Measurements from ENCODE around the gene TMEM126A.

The TMEM126A gene

DNA sequence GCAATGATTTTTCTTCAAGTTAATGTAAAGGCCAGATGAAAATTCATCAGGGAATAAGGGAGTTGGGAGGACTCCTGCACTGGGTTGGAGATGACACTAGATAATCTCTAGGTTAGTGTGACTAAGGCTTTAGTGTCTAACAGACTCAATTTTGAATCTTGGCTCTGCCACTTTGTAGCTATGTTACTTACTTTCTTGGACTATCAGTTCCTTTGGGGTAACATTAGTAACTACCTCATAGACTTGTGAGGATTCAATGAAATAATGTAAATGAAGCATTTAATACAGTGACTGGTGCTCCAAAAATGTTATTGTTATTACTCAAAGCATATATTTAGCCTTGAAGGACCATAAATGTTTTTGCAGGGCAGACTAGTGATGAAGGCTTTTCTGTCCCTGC lies 47.8 kb downstream of the TMEM126A start:
- no peak for DNase-seq (ENCODE audit: low read depth)

DNA sequence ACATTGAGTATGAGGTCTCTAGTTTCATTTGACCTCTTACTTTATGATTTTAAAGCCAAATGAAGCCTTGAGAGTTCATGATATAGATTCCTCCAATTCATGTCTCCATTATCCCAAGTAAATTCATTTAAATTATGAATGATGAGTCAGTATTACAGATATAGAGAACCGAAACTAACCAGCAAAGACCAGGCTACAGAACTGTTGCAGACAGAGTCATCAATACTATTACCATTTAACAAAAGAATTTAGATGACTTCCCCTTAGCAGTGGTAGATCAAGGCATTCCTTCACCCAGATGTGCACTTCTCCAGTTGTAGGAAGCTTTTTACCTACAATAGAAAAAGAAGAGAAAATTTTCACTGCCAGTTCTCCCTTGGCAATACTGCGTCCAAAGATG lies 50.0 kb downstream of the TMEM126A start:
- DNase-seq (ENCODE audit: low read depth) = no peak

DNA sequence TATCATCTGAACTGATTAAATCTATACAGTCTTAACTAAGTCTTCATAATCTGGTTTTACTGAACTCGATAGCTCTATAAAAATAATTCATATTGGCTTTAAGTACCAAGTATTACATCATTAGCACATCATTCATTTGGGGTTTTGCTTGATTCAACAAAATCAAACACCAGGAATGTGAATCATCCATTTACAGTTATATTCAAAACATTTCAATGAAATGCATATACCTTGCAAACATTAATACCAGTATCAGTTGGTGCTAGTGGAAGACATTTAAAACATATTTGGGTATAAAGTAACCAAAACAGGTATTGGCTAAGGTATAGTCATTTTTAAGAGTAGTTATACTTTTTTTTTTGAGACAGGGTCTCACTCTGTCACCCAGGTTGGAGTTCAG lies 50.4 kb downstream of the TMEM126A start:
- no peak for DNase-seq (ENCODE audit: low read depth)

DNA sequence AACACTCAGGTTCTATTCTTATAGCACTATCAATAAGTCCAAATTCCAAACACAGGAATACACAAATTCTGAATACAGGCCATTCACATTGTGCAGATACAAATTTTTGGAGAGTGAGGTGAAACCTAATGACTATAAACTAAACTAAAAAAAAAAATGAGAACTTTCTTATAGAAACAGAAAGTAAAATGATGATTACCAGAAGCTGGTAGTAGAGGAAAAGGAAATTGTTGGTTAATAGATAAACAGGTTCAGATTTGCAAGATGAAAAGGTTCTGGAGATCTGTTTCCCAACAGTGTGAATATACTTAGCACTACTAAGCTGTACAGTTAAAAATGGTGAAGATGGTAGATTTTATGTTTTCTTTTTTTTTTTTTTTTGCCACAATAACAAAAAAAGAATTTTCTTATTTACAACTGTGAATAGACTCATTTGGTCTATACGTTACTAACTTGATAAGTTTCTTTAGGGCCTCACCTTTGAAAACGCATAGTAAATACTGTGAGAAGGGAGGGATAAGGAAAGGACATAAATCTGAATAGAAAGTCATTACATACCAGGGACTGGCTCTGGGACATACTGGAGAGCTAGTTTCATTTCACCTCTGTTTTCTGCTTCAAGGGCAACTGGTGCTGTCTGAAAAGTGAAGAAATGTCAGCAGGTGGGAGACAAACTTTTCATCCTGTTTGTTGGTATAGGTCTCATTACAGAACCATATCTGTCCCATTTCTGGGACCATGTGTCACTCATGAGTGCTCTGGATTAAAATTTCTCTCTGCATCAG lies 52.4 kb downstream of the TMEM126A start:
- no peak for DNase-seq (ENCODE audit: low read depth)

DNA sequence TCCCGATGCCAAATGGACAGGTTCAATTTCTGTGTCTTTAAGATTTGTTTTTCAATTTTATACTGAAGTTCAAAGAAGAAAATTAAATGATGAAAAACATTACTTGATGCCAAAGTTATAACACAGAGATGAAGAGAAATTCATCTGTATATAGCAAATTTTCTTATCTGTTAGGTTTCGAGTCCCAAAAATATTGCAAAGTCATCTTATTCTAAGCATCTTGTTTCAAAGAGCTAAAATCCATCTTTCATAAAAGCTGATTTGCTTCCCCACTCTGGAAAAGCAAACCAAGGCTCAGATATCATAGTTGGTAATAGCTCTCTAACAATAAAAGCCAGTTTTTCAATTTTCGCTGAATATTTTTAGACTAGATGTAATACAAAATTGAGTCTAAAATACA lies 57.2 kb downstream of the TMEM126A start:
- DNase-seq (ENCODE audit: low read depth) = no peak

DNA sequence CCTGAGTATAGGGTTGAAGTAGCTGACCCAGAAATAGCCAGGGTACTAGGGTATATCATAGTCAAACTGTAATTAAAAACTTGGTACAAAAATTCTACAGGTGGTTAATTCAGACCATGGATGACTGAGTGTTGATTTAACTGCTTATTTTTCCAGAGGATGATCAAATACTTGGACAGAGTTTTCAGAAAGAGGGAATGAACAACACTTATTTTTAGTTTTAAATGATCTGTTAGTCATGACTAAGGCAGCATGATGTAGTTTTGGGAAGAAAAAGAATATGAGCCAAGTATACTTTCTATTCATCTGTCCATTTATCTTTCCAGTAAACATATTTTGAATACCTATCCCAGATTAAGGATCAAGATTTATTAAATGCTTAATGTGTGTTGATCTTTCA lies 58.0 kb downstream of the TMEM126A start:
- DNase-seq (ENCODE audit: low read depth) = peak; percentile 70
